B cell (primary cell): ENCODE data around the gene ZFAND6.

Experiments used
- EZH2 ChIP-seq: IDR thresholded peaks from 2 replicates; pipeline ENCODE4 v1.6.1; 2012; ENCODE audit warnings: borderline replicate concordance, low read depth, mild to moderate bottlenecking, moderate library complexity, low read length; ENCODE audit not compliant: insufficient read depth, poor library complexity, severe bottlenecking
- TF ChIP-seq, protein P1 (sequence below): fragments of 200-600 bp; IDR thresholded peaks from one replicate; pipeline ENCODE4 v1.8.0; 2022; ENCODE audit warnings: antibody characterized with exemption, mild to moderate bottlenecking

DNA sequence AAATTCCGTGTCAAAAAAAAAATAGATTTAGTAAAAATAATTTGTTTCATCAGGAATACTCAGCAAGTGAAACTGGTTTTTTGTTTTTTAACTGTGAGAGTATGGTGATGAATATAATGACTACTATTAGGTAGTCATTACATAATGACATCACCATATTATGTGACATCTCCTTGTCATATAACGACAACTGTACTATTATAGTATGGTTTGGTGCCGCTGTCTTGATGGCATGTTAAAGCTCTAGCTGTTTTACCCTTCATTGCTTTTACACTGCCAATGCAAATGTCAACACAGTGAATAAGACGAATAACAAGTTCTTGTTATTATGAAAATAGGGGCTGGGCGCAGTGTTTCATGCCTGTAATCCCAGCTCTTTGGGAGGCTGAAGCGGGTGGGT is 47.7 kb downstream of the ZFAND6 start:
- no peak for TF ChIP-seq EZH2
- TF ChIP-seq, protein P1, sequence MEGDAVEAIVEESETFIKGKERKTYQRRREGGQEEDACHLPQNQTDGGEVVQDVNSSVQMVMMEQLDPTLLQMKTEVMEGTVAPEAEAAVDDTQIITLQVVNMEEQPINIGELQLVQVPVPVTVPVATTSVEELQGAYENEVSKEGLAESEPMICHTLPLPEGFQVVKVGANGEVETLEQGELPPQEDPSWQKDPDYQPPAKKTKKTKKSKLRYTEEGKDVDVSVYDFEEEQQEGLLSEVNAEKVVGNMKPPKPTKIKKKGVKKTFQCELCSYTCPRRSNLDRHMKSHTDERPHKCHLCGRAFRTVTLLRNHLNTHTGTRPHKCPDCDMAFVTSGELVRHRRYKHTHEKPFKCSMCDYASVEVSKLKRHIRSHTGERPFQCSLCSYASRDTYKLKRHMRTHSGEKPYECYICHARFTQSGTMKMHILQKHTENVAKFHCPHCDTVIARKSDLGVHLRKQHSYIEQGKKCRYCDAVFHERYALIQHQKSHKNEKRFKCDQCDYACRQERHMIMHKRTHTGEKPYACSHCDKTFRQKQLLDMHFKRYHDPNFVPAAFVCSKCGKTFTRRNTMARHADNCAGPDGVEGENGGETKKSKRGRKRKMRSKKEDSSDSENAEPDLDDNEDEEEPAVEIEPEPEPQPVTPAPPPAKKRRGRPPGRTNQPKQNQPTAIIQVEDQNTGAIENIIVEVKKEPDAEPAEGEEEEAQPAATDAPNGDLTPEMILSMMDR = no peak
